Measurements from ENCODE around the gene CASQ1. TPM values are rescaled to one million over a fixed set of nuclear protein-coding genes. Genes with fewer than 3 reads are reported as not detected.

CASQ1 gene
- total and polyA plus RNA-seq, 9 of the 15 experiments (the other 6 are each of a cell fraction or from before 2014, with no cell fraction given), result not detected

DNA sequence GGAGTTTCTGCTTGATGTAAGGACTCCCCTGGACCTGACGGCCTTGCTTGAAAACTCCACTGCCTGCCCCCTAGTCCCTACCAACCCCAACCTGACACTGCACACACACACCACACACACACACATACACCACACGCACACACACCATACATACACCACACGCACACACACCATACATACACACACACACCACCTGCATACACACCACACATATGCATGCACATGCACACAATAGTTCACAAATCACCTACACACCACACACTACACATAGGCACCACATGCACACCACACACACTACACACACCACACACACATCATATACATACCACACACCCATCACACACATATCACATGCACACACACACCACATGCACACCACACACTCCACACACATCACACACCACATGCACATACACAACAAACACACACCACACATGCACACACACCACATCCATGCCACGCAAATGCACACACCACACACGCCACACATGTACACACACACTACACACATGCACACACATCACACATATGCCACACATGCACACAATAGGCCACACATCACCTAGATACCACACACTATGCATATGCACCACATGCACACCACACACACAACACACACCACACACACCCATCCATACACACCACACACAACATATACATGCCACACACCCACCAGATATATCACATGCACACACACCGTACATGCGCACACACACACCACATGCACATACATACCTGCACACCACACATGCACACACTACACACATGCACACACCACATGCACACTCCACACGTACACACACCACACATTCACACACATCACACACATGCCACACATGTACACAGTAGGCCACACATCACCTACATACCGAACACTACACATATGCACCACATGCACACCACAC lies 3.7 kb downstream of the CASQ1 start (continued):
- TF ChIP-seq FOXA1 (IDR thresholded peaks at IDR 0.05; ENCODE audit: borderline replicate concordance) (no peak), FUS (optimal IDR thresholded peaks at IDR 0.05; ENCODE audit: low read depth, low read length) (no peak), CTBP1 (IDR thresholded peaks at IDR 0.05; ENCODE audit: borderline replicate concordance) (no peak), CHD1 (IDR thresholded peaks at IDR 0.05; ENCODE audit: low read length) (no peak), ZNF143 (CRISPR knock-in tag; IDR thresholded peaks at IDR 0.05) (no peak), FOXP4 (CRISPR knock-in tag; IDR thresholded peaks at IDR 0.05; ENCODE audit: borderline replicate concordance) (no peak), E2F3 (CRISPR knock-in tag; IDR thresholded peaks at IDR 0.05) (no peak), ZFP91 (CRISPR knock-in tag; IDR thresholded peaks at IDR 0.05) (no peak), POLR2G (IDR thresholded peaks at IDR 0.05; ENCODE audit: low read depth, low read length) (no peak), ZNF408 (CRISPR knock-in tag; IDR thresholded peaks at IDR 0.05; ENCODE audit: low read depth) (no peak), SREBF1 (IDR thresholded peaks at IDR 0.05; ENCODE audit: borderline replicate concordance, low read depth, low read length) (no peak), ZNF263 (CRISPR knock-in tag; IDR thresholded peaks at IDR 0.05; ENCODE audit: borderline replicate concordance) (no peak), BCL6 (CRISPR knock-in tag; IDR thresholded peaks at IDR 0.05) (no peak), FOXJ2 (tag; IDR thresholded peaks at IDR 0.05) (no peak), ATF2 (CRISPR knock-in tag; IDR thresholded peaks at IDR 0.05) (0 out of 2 replicates have a peak, but pooled peaks have one; percentile 24), ELK3 (CRISPR knock-in tag; IDR thresholded peaks at IDR 0.05) (no peak), GTF2F1 (IDR thresholded peaks at IDR 0.05; ENCODE audit: low read depth, low read length) (no peak), ZNF444 (CRISPR knock-in tag; IDR thresholded peaks at IDR 0.05) (no peak), U2AF2 (optimal IDR thresholded peaks at IDR 0.05; ENCODE audit: low read depth, low read length) (no peak), ZZZ3 (IDR thresholded peaks at IDR 0.05) (no peak)
- TF ChIP-seq, protein P1, sequence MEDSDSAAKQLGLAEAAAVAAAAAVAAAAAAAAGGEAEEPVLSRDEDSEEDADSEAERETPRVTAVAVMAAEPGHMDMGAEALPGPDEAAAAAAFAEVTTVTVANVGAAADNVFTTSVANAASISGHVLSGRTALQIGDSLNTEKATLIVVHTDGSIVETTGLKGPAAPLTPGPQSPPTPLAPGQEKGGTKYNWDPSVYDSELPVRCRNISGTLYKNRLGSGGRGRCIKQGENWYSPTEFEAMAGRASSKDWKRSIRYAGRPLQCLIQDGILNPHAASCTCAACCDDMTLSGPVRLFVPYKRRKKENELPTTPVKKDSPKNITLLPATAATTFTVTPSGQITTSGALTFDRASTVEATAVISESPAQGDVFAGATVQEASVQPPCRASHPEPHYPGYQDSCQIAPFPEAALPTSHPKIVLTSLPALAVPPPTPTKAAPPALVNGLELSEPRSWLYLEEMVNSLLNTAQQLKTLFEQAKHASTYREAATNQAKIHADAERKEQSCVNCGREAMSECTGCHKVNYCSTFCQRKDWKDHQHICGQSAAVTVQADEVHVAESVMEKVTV (CRISPR knock-in tag; IDR thresholded peaks at IDR 0.05), result no peak

All from K562 (cell line).